ENCODE data around the gene AGMO. TPM values are rescaled to one million over a fixed set of nuclear protein-coding genes. Genes with fewer than 3 reads are reported as not detected.

Gene AGMO
- total and polyA plus RNA-seq, 2 of the 8 experiments (the other 6 are each of a cell fraction or from before 2014, with no cell fraction given), result 0.22 to 0.45 TPM

DNA sequence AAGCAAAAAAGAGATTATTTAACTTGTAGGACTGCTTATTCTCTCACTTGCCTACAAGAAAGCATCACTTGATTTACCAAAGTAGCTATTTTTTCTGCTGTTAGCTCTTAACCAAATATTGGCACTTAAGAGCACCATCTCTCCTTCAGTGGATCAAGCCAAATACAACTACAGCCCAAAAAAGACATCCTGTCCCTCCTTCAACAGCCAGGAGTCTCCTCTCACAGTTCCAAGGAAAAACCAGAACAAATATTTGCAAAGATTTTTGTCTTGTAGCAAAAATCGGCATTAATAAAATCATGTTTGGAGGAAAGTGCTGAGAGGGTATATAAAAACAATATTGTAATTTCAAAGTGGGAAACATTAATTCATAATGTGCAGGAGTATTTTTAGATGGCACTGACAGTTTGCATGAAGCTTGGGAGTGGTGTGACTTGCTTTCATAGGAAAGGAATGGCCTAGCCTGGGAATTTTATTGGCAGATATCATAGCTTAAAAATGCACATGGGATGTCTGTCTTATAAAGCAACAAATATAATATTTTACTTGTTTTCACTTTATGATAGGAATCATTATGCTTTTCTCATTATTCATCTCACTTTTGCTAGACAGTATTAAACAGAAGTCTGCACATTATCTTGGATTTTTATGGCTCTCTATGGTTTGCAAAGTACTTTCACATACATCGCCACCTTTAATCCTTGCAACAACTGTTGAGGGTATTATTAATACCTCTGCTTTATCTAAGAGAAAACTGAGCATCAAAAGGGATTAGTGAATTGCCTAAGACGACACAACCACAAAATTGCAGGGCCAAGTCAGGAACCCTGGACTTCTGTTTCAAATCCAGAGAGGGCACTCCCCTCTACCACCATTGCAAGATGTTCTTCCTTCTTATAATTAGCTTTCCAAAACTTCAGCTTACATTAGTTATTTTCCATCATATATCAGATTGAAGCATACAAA lies 103.5 kb downstream of the AGMO start (continued):
- TF ChIP-seq, protein P1, sequence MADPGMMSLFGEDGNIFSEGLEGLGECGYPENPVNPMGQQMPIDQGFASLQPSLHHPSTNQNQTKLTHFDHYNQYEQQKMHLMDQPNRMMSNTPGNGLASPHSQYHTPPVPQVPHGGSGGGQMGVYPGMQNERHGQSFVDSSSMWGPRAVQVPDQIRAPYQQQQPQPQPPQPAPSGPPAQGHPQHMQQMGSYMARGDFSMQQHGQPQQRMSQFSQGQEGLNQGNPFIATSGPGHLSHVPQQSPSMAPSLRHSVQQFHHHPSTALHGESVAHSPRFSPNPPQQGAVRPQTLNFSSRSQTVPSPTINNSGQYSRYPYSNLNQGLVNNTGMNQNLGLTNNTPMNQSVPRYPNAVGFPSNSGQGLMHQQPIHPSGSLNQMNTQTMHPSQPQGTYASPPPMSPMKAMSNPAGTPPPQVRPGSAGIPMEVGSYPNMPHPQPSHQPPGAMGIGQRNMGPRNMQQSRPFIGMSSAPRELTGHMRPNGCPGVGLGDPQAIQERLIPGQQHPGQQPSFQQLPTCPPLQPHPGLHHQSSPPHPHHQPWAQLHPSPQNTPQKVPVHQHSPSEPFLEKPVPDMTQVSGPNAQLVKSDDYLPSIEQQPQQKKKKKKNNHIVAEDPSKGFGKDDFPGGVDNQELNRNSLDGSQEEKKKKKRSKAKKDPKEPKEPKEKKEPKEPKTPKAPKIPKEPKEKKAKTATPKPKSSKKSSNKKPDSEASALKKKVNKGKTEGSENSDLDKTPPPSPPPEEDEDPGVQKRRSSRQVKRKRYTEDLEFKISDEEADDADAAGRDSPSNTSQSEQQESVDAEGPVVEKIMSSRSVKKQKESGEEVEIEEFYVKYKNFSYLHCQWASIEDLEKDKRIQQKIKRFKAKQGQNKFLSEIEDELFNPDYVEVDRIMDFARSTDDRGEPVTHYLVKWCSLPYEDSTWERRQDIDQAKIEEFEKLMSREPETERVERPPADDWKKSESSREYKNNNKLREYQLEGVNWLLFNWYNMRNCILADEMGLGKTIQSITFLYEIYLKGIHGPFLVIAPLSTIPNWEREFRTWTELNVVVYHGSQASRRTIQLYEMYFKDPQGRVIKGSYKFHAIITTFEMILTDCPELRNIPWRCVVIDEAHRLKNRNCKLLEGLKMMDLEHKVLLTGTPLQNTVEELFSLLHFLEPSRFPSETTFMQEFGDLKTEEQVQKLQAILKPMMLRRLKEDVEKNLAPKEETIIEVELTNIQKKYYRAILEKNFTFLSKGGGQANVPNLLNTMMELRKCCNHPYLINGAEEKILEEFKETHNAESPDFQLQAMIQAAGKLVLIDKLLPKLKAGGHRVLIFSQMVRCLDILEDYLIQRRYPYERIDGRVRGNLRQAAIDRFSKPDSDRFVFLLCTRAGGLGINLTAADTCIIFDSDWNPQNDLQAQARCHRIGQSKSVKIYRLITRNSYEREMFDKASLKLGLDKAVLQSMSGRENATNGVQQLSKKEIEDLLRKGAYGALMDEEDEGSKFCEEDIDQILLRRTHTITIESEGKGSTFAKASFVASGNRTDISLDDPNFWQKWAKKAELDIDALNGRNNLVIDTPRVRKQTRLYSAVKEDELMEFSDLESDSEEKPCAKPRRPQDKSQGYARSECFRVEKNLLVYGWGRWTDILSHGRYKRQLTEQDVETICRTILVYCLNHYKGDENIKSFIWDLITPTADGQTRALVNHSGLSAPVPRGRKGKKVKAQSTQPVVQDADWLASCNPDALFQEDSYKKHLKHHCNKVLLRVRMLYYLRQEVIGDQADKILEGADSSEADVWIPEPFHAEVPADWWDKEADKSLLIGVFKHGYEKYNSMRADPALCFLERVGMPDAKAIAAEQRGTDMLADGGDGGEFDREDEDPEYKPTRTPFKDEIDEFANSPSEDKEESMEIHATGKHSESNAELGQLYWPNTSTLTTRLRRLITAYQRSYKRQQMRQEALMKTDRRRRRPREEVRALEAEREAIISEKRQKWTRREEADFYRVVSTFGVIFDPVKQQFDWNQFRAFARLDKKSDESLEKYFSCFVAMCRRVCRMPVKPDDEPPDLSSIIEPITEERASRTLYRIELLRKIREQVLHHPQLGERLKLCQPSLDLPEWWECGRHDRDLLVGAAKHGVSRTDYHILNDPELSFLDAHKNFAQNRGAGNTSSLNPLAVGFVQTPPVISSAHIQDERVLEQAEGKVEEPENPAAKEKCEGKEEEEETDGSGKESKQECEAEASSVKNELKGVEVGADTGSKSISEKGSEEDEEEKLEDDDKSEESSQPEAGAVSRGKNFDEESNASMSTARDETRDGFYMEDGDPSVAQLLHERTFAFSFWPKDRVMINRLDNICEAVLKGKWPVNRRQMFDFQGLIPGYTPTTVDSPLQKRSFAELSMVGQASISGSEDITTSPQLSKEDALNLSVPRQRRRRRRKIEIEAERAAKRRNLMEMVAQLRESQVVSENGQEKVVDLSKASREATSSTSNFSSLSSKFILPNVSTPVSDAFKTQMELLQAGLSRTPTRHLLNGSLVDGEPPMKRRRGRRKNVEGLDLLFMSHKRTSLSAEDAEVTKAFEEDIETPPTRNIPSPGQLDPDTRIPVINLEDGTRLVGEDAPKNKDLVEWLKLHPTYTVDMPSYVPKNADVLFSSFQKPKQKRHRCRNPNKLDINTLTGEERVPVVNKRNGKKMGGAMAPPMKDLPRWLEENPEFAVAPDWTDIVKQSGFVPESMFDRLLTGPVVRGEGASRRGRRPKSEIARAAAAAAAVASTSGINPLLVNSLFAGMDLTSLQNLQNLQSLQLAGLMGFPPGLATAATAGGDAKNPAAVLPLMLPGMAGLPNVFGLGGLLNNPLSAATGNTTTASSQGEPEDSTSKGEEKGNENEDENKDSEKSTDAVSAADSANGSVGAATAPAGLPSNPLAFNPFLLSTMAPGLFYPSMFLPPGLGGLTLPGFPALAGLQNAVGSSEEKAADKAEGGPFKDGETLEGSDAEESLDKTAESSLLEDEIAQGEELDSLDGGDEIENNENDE (IDR thresholded peaks at IDR 0.05; ENCODE audit: insufficient replicate concordance, low read length), result no peak
- no peak for TF ChIP-seq JUND (IDR thresholded peaks at IDR 0.05; ENCODE audit: low read length)
- no peak for TF ChIP-seq SIN3A (conservative IDR thresholded peaks at IDR 0.05 in 1 of 2, IDR thresholded peaks at IDR 0.05 in 1 of 2; ENCODE audit: low read depth in 1 of 2, low read length in 2 of 2)
- TF ChIP-seq EGR1 (IDR thresholded peaks at IDR 0.05; ENCODE audit: borderline replicate concordance, low read depth, low read length), result no peak
- TF ChIP-seq CBX8 (IDR thresholded peaks at IDR 0.05; ENCODE audit: borderline replicate concordance, low read depth, low read length), result no peak
- no peak for TF ChIP-seq RNF2 (IDR thresholded peaks at IDR 0.05; ENCODE audit: borderline replicate concordance, low read depth, low read length, missing control alignments, poor library complexity, severe bottlenecking)
- TF ChIP-seq YY1 (IDR thresholded peaks at IDR 0.05; ENCODE audit: low read depth, low read length), result no peak
